ENCODE results near the gene ARHGAP29.
A peak's percentile ranks its signal among the peaks of the same experiment; 100 is the strongest.
"Not testable (repeated sequence)": the region's sequence is repeated elsewhere in the genome, so short reads cannot be mapped to it uniquely, and the experiment has no call there.

The ARHGAP29 gene

DNA sequence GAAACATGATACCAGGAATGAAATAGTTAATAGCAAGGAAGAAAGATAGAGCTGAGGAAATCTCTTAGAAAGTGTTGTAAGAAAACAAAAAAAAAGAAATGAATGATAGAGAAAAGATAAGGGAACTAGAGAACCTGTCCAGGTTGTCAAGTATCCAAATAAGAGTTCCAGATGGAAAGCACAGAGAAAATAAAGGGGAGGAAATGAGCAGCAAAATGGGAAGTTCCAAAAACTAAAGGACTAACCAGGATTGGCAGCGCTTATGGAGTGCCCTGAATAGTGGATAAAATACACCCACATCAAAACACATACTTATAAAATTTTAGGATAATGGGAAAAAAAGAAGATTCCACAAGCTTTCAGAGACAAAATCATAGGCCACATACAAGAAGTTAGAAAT is 55.2 kb downstream of the ARHGAP29 start:
- TF ChIP-seq, protein P1, sequence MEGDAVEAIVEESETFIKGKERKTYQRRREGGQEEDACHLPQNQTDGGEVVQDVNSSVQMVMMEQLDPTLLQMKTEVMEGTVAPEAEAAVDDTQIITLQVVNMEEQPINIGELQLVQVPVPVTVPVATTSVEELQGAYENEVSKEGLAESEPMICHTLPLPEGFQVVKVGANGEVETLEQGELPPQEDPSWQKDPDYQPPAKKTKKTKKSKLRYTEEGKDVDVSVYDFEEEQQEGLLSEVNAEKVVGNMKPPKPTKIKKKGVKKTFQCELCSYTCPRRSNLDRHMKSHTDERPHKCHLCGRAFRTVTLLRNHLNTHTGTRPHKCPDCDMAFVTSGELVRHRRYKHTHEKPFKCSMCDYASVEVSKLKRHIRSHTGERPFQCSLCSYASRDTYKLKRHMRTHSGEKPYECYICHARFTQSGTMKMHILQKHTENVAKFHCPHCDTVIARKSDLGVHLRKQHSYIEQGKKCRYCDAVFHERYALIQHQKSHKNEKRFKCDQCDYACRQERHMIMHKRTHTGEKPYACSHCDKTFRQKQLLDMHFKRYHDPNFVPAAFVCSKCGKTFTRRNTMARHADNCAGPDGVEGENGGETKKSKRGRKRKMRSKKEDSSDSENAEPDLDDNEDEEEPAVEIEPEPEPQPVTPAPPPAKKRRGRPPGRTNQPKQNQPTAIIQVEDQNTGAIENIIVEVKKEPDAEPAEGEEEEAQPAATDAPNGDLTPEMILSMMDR (IDR thresholded peaks at IDR 0.05; ENCODE audit: low read depth, low read length): no peak
- no peak for DNase-seq (ENCODE audit: extremely low read depth, low read depth)

DNA sequence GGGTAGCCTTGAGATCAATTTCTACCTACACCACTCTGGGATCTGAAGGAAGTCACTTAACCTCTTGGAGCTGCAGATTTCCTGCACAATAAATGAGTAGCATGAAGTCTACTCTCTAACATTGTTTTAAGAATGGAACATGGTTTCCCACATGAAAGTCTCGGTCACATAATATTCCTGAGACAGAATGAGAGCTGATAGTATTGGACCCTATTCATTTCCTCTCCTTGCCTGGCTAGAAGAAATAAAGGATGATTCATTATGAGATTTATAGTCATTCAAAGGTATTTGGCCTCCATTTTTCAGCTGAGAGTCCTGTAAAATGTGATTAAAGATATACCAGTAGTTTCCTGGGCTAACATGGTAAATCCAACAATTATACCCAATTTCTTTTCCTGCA is 56.7 kb downstream of the ARHGAP29 start:
- no peak for DNase-seq (ENCODE audit: extremely low read depth, low read depth)
- TF ChIP-seq, protein P1 (IDR thresholded peaks at IDR 0.05; ENCODE audit: low read depth, low read length): no peak

DNA sequence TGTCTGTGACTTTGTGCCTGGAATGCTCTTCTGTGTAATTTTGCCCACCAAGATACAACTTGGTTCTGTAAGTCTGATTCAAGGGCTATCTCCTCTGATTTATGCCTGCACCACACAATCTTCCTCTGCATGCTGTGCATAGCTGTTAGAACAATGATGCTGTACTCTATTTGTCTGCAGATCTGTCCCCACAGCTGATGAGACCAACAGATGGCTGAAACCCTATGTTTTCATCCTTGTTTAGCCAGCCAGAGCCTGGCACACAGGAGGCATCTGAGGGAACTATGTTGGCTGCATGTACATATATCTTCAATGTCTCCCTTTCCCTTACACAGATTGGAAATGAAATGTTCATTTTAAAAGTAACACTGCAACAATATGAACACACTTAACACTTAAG is 58.5 kb downstream of the ARHGAP29 start:
- TF ChIP-seq, protein P1 (IDR thresholded peaks at IDR 0.05; ENCODE audit: low read depth, low read length): no peak
- DNase-seq (ENCODE audit: extremely low read depth, low read depth): no peak

DNA sequence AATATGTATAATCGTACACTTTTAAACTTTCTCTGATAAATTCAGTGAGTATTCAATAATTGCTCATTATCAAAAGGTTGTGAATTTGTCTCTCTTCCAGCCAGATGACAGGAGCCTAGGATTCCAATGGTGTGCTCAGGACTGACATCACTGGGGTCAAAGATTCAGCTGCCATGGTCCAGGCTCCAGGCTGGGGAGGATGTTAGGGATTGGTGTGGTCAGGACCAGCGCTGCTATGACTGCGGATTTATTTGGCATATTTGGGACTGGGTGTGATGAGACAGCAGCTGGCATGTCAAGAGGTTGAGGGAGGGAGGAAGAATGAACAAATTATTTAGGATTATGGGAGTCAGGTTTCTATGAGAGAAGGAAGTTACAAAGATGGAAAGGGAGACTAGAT is 68.3 kb downstream of the ARHGAP29 start:
- no peak for DNase-seq (ENCODE audit: extremely low read depth, low read depth)
- TF ChIP-seq, protein P1 (IDR thresholded peaks at IDR 0.05; ENCODE audit: low read depth, low read length): no peak

DNA sequence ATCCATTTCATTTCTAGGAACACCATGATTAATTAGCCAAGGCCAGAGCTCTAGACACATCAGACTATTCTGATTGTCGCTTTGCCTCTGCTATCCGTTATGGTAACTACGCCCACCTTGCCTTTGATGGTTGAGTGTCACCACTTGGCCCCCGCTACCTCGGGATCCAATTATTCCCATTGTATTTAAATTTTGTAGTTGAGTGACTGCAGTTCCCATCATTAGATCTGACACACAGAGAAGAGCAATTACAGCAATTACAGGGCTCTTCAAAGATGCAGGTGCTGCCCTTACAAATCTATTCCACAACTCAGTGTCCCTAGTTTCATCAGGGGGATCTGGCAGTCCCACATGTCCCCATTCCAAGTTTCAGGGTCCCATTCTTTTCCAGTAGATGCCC is 71.5 kb downstream of the ARHGAP29 start:
- DNase-seq (ENCODE audit: extremely low read depth, low read depth): no peak
- TF ChIP-seq, protein P1 (IDR thresholded peaks at IDR 0.05; ENCODE audit: low read depth, low read length): no peak

DNA sequence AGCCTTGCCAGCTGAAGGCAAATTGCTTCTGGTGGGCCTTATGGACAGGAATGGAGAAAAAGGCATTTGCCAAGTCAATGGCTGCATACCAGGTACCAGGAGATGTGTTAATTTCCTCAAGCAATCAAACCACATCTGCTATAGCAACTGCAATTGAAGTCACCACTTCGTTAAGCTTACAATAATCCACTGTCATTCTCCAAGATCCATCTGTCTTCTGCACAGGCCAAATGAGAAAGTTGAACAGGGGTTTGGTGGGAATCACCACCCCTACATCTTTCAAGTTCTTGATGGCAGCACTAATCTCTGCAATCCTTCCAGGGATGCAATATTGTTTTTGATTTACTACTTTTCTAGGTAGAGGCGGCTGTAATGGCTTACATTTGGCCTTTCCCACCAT is 72.5 kb downstream of the ARHGAP29 start:
- not testable (repeated sequence) for DNase-seq (ENCODE audit: extremely low read depth, low read depth)

DNA sequence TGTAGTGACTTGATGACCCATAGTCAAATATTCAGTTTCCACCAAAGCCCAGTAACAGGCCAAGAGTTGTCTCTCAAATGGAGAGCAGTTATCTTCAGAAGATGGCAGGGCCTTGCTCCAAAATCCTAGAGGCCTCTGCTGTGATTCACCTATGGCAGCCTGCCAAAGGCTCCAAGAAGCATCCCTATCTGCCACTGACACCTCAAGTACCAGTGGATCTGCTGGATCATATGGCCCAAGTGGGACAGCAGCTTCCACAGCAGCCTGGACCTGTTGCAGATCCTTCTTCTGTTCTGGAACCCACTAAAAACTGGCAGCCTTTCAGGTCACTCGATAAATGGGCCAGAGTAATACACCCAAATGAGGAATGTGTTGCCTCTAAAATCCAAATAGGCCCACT is 73.3 kb downstream of the ARHGAP29 start:
- DNase-seq (ENCODE audit: extremely low read depth, low read depth): not testable (repeated sequence)

DNA sequence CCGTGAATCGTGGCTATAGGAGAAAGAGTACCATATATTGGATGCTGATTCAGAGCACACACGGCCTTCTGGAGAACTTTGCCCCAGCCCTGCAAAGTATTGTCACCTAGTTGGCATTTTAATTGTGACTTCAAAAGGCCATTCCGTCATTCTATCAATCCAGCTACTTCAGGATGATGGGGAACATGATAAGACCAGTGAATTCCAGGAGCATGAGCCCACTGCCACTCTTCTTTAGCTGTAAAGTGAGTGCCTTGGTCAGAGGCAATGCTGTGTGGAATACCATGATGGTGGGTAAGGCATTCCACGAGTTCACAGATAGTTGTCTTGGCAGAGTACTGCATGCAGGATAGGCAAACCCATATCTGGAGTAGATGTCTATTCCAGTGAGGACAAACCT is 74.1 kb downstream of the ARHGAP29 start:
- DNase-seq (ENCODE audit: extremely low read depth, low read depth): not testable (repeated sequence)

DNA sequence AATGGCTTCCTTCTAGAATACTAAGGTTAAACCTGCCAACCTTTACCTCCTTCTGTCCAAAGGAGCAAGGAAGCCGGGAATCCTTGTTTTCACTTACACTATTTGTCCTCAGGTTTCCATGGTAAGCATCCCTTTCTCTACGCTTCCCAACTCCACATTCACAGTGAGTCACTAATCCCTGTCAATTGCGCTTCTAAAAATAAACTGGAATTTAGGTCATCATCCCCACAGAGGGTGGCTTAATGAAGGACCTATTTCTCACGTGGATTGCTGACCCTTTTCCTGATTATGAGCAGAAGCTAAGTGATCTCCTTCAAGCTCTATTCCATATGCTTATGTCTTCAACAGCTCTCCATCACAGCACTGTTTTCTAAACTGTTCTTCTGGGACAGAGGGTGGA is 76.6 kb downstream of the ARHGAP29 start:
- TF ChIP-seq, protein P1 (IDR thresholded peaks at IDR 0.05; ENCODE audit: low read depth, low read length): no peak
- peak; percentile 46 for DNase-seq (ENCODE audit: extremely low read depth, low read depth)
